T follicular helper cell (primary cell): Measurements from ENCODE around the gene SLC18A3.

Experiments
- DNase-seq: peaks from one replicate; pipeline ENCODE4 v3.0.0-alpha.2; 2020; ENCODE audit warnings: low read depth

SLC18A3 gene

GRCh38 chr10:49596493-49596809 lies 13.7 kb upstream of the SLC18A3 start:
- no peak for DNase-seq

- no peak for DNase-seq
These were observed 13.3 kb upstream of the SLC18A3 start for GRCh38 chr10:49596836-49597235.

GRCh38 chr10:49597426-49598163 lies 12.5 kb upstream of the SLC18A3 start:
- DNase-seq = no peak

- no peak for DNase-seq
These were observed 11.8 kb upstream of the SLC18A3 start for GRCh38 chr10:49598164-49598856.

- DNase-seq = no peak
These were observed 11.1 kb upstream of the SLC18A3 start for GRCh38 chr10:49598986-49599385.

GRCh38 chr10:49599546-49599945 lies 10.6 kb upstream of the SLC18A3 start:
- DNase-seq = no peak

- no peak for DNase-seq
These were observed 10.1 kb upstream of the SLC18A3 start for GRCh38 chr10:49600046-49600445.

GRCh38 chr10:49600781-49601400 lies 9.2 kb upstream of the SLC18A3 start:
- no peak for DNase-seq

GRCh38 chr10:49601857-49602256 lies 8.3 kb upstream of the SLC18A3 start:
- DNase-seq = no peak

- DNase-seq = no peak
These were observed 7.6 kb upstream of the SLC18A3 start for GRCh38 chr10:49602380-49603023.

GRCh38 chr10:49605216-49605938 lies 4.7 kb upstream of the SLC18A3 start:
- DNase-seq = no peak

- DNase-seq = no peak
These were observed 4.1 kb upstream of the SLC18A3 start for GRCh38 chr10:49605939-49606509.

GRCh38 chr10:49606981-49607535 lies 3.1 kb upstream of the SLC18A3 start:
- peak; percentile 25 for DNase-seq

- no peak for DNase-seq
These were observed 1.7 kb upstream of the SLC18A3 start for GRCh38 chr10:49608166-49609005.

- no peak for DNase-seq
These were observed 1.2 kb upstream of the SLC18A3 start for GRCh38 chr10:49609006-49609282.

GRCh38 chr10:49609283-49610113 lies 612 bp upstream of the SLC18A3 start:
- DNase-seq = no peak

- DNase-seq = no peak
These were observed 502 bp downstream of the SLC18A3 start for GRCh38 chr10:49610458-49611165.

- DNase-seq = no peak
These were observed 1.2 kb downstream of the SLC18A3 start for GRCh38 chr10:49611166-49611815.
